HG02798 (cell line): Measurements from ENCODE around the gene TCHH.
"Not testable (repeated sequence)": the region's sequence is repeated elsewhere in the genome, so short reads cannot be mapped to it uniquely, and the experiment has no call there.

Source experiments
- ATAC-seq: cut with Tn5 transposase; IDR thresholded peaks from one replicate; pipeline ENCODE4 v1.9.1; 2021; ENCODE audit warnings: mild to moderate bottlenecking; ENCODE audit not compliant: unreplicated experiment, poor library complexity

Gene TCHH

GRCh38 chr1:152115344-152115743 is at the start of gene TCHH:
TSS of gene TCHH (minus strand) at chr1:152115444. CDS start at chr1:152114080, 1,364 bp downstream.
- no peak for ATAC-seq

- no peak for ATAC-seq
Measured at GRCh38 chr1:152164517-152165136, 49.4 kb upstream of the TCHH start.

- ATAC-seq: no peak
Measured at GRCh38 chr1:152162792-152163463, 47.7 kb upstream of the TCHH start.

DNA sequence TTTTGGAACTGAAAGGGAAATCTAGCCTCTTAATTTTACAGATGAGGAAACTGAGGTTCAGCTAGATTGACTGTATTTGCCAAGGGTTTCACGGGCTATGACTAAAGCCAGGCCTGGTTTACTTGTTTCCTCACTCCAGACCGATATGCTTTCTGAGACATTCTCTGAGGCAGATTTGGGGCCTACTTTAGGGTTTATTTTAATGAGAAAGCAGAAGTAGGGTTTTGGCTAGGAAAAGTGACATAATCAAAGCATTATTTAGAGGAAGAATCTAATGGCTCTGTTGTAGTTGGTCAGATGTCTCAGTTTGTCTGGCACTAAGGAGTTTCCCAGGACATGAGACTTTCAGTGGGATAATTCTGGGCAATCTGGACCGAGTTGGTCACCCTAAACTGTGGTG is 45.3 kb upstream of the TCHH start:
- no peak for ATAC-seq

- ATAC-seq: no peak
Measured at GRCh38 chr1:152159144-152159543, 43.9 kb upstream of the TCHH start, which contains the start of gene RPTN. TSS of gene RPTN (minus strand) at chr1:152159228. CDS start at chr1:152157889, 1,339 bp downstream.

GRCh38 chr1:152153996-152154395 is 38.8 kb upstream of the TCHH start:
- ATAC-seq: no peak

DNA sequence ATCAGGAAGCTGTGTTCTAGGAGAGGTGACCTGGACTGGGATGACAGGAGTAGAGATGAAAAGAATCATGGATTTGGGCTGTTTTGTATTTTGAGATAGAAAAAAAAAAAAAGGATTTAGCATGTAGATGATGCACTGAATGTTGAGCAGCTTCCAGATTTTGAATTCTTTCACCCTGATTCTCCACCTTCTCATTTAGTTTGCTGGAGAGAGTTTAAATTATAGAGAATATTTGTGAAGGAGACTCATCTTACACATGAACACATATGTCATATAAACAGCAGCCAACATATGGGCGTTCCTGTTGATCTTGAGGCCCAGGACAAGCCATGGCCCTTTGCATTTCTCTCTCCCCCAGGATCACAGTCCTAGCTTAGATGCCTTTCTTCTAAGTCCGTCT is 36.4 kb upstream of the TCHH start:
- ATAC-seq: no peak

- ATAC-seq: no peak
Measured at GRCh38 chr1:152148981-152149380, 33.7 kb upstream of the TCHH start.

DNA sequence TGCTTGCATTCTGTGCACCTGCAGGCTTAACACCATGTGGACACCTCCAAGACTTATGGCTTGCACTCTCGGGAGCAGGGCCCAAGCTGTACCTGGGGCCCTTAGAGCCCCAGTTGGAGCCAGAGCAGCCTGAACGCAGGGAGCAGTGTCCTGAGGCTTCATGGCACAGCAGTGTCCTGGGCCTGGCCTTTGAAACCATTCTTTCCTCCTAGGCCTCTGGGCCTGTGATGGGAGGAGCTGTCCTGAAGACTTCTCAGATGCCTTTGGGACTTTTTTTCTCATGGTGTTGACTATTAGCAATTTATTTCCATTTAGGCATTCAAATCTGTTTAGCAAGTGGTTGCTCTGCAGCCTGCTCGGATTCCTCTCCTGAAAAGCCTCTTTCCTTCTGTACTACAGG is 32.8 kb upstream of the TCHH start:
- ATAC-seq: no peak

GRCh38 chr1:152145769-152146168 is 30.5 kb upstream of the TCHH start:
- no peak for ATAC-seq

GRCh38 chr1:152144674-152145183 is 29.5 kb upstream of the TCHH start:
- not testable (repeated sequence) for ATAC-seq

DNA sequence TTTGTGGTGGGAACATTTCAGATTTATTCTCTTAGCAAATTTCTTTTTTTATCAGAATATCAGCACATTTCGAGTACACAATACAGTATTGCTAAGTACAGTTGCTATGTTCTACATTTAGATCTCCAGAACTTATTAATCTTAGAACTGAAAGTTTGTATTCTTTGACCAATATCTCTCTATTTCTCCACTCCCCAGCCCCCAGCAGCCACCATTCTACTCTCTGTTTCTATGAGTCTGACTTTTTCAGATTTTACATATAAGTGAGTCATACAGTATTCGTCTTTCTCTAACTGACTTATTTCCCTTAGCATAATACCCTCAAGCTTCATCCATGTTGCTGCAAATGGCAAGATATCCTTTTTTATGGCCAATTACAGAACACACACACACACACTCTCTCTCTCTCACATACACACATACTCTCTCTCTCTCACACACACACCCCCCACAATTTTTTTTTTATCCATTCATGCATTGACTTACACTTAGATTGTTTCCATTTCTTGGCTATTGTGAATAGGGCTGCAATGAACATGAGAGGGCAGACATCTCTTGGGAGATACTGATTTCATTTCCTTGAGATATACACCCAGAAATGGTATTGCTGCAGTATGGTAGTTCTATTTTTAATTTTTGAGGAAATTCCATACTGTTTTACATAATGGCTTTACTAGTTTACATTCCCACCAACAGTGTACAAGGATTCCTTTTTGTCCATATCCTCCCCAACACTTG is 28.1 kb upstream of the TCHH start:
- no peak for ATAC-seq

DNA sequence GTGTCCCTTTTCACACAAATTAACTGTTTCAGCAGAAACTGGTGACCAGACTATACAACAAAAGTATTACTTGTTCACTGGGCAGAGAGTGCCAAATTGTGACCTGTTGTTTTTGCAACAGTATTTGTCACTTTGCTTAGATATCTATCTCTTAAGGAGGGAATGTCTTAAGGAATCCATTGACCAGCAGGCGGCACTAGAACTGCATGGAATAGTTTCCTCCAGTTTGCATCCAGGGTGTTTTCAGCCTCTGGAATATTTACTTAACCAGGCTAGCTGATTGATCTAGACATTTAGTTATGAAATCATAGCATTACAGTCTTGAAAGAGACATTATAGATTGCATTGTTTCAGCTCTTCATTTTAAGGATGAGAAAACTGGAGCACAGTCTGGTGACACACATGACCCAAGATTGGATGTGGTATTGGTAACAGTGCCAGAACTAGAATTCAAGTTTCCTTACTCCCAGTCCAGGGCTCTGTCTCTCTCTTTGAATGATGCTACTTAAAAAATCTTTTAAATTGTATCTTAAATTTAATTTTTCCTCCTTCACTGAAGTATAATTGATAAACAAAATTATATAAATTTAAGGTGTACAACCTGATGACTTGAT is 26.8 kb upstream of the TCHH start:
- ATAC-seq: no peak

- no peak for ATAC-seq
Measured at GRCh38 chr1:152137215-152137614, 22.0 kb upstream of the TCHH start.

DNA sequence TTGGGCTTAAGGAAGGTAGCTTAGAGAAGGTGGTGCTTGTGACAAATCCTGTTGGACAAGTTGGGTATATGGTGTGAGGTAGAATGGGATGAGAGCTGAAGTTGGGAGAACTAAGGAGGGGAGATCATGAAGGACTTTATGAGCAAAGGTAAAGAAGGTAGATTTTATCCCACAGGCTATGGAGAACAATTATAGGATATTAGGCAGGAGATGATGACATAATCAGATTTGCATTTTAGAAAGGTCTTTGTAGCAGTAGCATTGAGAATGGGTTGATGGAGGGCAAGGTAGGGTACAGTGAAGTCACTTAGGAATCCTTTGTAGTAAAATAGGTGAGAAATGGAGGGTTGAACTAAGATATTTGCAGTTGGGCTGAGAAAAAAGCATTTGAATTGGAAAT is 14.9 kb upstream of the TCHH start:
- ATAC-seq: no peak

DNA sequence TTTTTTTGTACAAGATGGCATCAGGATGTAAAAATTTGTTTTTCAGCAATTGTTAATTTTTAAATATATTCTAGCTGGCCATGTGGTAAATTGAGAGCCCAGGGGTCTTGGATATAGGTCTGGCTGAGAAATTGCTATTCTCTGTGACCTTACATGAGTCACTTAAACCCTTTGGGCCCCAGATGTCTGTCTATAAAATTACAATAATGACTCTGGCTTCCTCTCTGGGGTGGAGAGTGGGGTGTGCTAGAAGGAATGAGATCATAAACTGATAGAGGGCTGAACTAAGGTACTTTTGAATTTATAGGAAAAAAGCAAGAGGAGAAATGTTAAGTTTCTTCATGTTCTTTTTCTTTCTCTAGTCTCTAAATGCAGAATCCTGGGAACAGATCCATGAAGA is 12.4 kb upstream of the TCHH start:
- no peak for ATAC-seq

GRCh38 chr1:152125834-152126443 is 10.7 kb upstream of the TCHH start:
- no peak for ATAC-seq

GRCh38 chr1:152118915-152119314 is 3.7 kb upstream of the TCHH start:
- ATAC-seq: no peak

DNA sequence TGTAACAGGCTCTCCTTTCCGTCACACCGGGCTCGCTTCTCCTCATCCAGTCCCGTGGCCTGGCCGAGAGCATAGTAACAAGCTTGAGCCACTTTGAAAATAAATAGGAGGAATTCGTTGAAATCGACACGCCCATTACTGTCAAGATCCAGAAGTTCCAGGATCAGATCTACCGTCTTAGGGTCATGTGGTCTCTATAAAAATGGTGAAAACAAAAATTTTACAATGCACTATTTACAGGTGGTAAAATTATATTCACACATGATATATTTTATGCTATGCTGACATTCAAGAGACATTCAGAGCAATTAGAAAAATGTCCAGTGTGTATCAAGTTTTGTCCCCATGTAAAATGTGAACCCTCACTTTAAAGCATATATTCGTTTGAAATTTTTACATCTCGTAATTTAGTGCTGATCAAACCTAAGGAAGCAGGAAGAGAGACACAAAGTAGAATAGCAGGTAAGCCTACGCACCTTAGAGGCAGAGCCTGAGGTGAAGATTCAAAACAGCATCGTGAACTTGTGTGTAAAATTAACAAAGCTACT is 2.3 kb downstream of the TCHH start:
- ATAC-seq: no peak
